Ovary (tissue), 9 donors: ENCODE data around the gene RNU4-1. TPM values are rescaled to one million over a fixed set of nuclear protein-coding genes. Genes with fewer than 3 reads are reported as not detected.

ENCODE experiments used
- DNase-seq, 5 donors: peaks; one replicate each; pipeline ENCODE4 v3.0.0-alpha.2; 2019 to 2020
- H3K27ac ChIP-seq, 2 donors: fragments of 200-600 bp; one replicate each; pipeline versions ENCODE4 v1.5.1 to v1.8.0; 2019 to 2022
- H3K27me3 ChIP-seq: fragments of 200-600 bp; one replicate; pipeline ENCODE4 v1.8.0; 2022
- H3K36me3 ChIP-seq: fragments of 200-600 bp; sonication (generic); one replicate; pipeline ENCODE4 v1.5.1; 2019
- H3K4me1 ChIP-seq: one replicate; pipeline ENCODE4 v1.8.1; 2013; ENCODE audit warnings: mild to moderate bottlenecking, moderate library complexity; ENCODE audit not compliant: insufficient read depth
- H3K4me3 ChIP-seq: fragments of 200-600 bp; sonication (generic); one replicate; pipeline ENCODE4 v1.5.1; 2017
- H3K9me3 ChIP-seq, 2 donors: fragments of 200-600 bp in 1 of 2; sonication (generic) in 1 of 2; one replicate each; pipeline versions ENCODE4 v1.5.1 to v1.8.1; 2013 to 2019; ENCODE audit warnings: mild to moderate bottlenecking in 1 of 2, moderate library complexity in 1 of 2
- EP300 ChIP-seq: sonication (generic); formaldehyde crosslinking; IDR thresholded peaks from one replicate; pipeline ENCODE4 v1.6.1; 2017; ENCODE audit warnings: antibody characterized with exemption
- POLR2A ChIP-seq: fragments of 450-650 bp; IDR thresholded peaks from one replicate; pipeline ENCODE4 v1.6.1; 2017; ENCODE audit warnings: antibody characterized with exemption, mild to moderate bottlenecking, moderate library complexity
- WGBS, 3 donors: extraction: QIAGEN DNeasy Blood & Tissue Kit in 1 of 3; methylation state at CpG; one replicate each; pipeline versions ENCODE4 v1.1.5 to v1.1.7; 2013 to 2017; 5-methylcytosine and 5-hydroxymethylcytosine counted together
- intact Hi-C, 4 donors: fragments of 100-400 bp; cut with DNase I; formaldehyde crosslinking; loops; one replicate each; pipeline versions ENCODE4 v1.11.0 to v1.15.1; 2022 to 2023
- polyA plus RNA-seq, 2 donors: library from polyadenylated mRNA; stranded (reverse); fragments of 200-250 nt in 1 of 2; fragments of 350-450 nt in 1 of 2; fragmentation: Illumina TruSeq in 1 of 2; extraction: RNeasy Lipid Tissue Mini Kit (QIAGEN cat#74804) in 1 of 2; gene quantifications; one replicate each; pipeline ENCODE4 v1.2.3, GENCODE V29; 2013 to 2014
- total RNA-seq, 7 donors: library from RNA; depleted of rRNA in 2 of 7; stranded (reverse); fragments of >200 nt in 2 of 7; fragmentation: NEBNext Ultra II Directional in 3 of 7; extraction: Animal tissue kit (Norgen Biotek cat#: 25700) in 3 of 7; gene quantifications; one replicate each; pipeline versions ENCODE4 v1.1.0 to v1.2.4, GENCODE V29; 2016 to 2023
- TF ChIP-seq, protein P1 (sequence below), 3 donors: fragments of 450-650 bp in 2 of 3; fragments of 200-600 bp in 1 of 3; IDR thresholded peaks; one replicate each; pipeline versions ENCODE4 v1.5.1 to v1.8.0; 2016 to 2022; ENCODE audit warnings: antibody characterized with exemption in 3 of 3, mild to moderate bottlenecking in 1 of 3
- donor health status: DM: no; HTN: no; CAD: no; lungs with moderate emphysema.
- donor health status: DM: no; HTN: no; CAD: no.
- donor health status: Bipolar disorder and iron deficiency.
- donor health status: DM: yes; HTN: yes; CAD: no.
- donor health status: DM: no; HTN: no; CAD: no.
- donor health status: DM: yes; HTN: yes; CAD: no.

RNU4-1 gene
- total and polyA plus RNA-seq, 9 donors, result under 0.01 to 4,499 (median 2,193) TPM; not detected in 2

DNA sequence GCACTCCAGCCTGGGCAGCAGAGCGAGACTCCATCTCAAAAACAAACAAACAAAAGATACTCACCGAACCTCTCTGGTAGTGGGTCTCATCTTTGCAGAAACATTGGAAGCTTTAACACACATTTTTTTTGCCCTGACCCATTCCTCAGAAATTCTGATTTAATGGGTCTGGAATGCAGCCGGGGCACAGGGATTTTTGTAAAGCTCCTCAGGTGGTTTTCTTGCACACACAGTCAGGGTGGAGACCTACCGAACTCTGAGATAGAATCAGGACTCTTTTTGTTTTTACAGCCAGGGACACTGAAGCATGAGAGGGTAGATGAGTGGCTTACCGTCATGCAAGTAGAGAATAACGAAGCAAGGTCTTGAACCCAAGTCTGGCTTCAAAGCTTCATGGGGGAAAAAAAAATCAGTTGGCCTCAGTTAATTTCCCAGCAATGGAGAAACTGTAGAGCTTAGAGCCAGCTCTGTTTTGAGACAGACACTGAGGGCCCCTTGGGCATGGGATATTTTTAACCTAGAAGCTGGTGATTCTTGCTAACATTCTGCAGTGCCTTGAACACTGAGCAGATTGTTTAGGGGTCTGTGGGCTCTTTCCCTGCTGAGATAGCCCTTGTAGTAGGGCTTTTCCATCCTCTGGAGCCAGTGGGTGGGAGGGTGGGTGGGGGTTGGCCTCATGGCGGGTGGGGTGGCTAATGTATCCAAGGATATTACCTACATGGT is 6.1 kb downstream of the RNU4-1 start:
- intact Hi-C loops, result no loop called here
- Histone ChIP-seq H3K4me3 (no peak overlapping the region), H3K4me1 (peaks cover 4% of the 10 kb centered on the region), H3K27me3 (no peaks in the 10 kb centered on the region), H3K9me3 (no peaks in the 10 kb centered on the region), H3K27ac (no peak overlapping the region), H3K36me3 (no peaks in the 10 kb centered on the region)
- WGBS, 3 donors, result 37 to 55% (median 48%) methylated on average over 7 of the region's 7 CpGs
- no peak for DNase-seq
- TF ChIP-seq POLR2A (no peak), EP300 (no peak)
- TF ChIP-seq, protein P1, sequence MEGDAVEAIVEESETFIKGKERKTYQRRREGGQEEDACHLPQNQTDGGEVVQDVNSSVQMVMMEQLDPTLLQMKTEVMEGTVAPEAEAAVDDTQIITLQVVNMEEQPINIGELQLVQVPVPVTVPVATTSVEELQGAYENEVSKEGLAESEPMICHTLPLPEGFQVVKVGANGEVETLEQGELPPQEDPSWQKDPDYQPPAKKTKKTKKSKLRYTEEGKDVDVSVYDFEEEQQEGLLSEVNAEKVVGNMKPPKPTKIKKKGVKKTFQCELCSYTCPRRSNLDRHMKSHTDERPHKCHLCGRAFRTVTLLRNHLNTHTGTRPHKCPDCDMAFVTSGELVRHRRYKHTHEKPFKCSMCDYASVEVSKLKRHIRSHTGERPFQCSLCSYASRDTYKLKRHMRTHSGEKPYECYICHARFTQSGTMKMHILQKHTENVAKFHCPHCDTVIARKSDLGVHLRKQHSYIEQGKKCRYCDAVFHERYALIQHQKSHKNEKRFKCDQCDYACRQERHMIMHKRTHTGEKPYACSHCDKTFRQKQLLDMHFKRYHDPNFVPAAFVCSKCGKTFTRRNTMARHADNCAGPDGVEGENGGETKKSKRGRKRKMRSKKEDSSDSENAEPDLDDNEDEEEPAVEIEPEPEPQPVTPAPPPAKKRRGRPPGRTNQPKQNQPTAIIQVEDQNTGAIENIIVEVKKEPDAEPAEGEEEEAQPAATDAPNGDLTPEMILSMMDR (IDR thresholded peaks at IDR 0.05), result no peak

DNA sequence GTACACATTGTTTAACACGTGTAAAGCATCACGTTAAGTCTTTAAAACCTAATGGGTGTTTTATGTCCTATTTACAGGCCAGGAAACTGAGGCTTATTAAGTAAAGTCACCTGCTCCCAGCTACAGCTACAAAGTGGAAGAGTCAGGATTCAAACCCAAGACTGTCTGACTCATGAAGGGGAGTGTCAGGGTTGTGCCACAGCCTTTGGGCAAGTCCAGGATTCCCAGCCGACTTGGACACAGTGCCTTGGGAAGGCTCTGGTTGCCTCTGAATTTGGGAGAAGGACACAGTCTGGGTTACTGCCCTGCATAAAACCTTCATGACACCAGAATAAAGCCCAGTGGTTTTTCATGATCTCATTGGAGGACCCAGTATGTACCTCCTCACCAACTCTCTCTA is 8.7 kb downstream of the RNU4-1 start:
- Histone ChIP-seq H3K36me3 (no peaks in the 10 kb centered on the region), H3K4me3 (no peak overlapping the region), H3K27me3 (no peaks in the 10 kb centered on the region), H3K9me3 (no peaks in the 10 kb centered on the region), H3K4me1 (peaks cover 1% of the 10 kb centered on the region), H3K27ac (no peak overlapping the region)
- DNase-seq, result no peak
- intact Hi-C loops, result no loop called here
- WGBS, 3 donors, result 57 to 73% (median 59%) methylated on average over 3 of the region's 3 CpGs
- TF ChIP-seq POLR2A (no peak), EP300 (no peak)
- TF ChIP-seq, protein P1 (IDR thresholded peaks at IDR 0.05), result no peak

DNA sequence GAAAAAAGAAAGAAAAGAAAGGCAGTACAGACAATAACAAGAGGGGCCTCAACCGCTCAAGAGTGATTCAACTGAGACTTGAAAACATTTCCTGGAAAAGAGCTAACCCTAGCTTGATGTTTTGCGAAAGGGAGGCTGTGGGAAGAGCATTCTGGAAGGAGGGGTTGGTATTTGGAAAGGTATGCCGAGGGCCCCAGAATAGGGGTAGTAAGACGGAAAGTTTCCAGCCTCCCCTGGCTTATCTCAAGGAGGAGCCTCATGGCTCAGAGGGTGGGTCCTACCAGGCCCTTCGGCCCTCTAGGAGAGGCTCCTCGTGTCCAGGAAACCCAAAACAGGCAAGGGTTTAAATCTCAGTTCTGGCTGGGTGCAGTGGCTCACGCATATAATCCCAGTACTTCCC is 9.7 kb downstream of the RNU4-1 start:
- Histone ChIP-seq H3K27me3 (no peaks in the 10 kb centered on the region), H3K9me3 (no peaks in the 10 kb centered on the region), H3K4me1 (peaks cover 1% of the 10 kb centered on the region), H3K36me3 (no peaks in the 10 kb centered on the region), H3K4me3 (no peak overlapping the region), H3K27ac (no peak overlapping the region)
- TF ChIP-seq POLR2A, result no peak
- no peak for TF ChIP-seq EP300
- TF ChIP-seq, protein P1 (IDR thresholded peaks at IDR 0.05), result no peak
- intact Hi-C loops, result no loop called here
- no peak for DNase-seq
- 51 to 58% (median 51%) methylated on average over 7 of the region's 7 CpGs for WGBS, 3 donors

DNA sequence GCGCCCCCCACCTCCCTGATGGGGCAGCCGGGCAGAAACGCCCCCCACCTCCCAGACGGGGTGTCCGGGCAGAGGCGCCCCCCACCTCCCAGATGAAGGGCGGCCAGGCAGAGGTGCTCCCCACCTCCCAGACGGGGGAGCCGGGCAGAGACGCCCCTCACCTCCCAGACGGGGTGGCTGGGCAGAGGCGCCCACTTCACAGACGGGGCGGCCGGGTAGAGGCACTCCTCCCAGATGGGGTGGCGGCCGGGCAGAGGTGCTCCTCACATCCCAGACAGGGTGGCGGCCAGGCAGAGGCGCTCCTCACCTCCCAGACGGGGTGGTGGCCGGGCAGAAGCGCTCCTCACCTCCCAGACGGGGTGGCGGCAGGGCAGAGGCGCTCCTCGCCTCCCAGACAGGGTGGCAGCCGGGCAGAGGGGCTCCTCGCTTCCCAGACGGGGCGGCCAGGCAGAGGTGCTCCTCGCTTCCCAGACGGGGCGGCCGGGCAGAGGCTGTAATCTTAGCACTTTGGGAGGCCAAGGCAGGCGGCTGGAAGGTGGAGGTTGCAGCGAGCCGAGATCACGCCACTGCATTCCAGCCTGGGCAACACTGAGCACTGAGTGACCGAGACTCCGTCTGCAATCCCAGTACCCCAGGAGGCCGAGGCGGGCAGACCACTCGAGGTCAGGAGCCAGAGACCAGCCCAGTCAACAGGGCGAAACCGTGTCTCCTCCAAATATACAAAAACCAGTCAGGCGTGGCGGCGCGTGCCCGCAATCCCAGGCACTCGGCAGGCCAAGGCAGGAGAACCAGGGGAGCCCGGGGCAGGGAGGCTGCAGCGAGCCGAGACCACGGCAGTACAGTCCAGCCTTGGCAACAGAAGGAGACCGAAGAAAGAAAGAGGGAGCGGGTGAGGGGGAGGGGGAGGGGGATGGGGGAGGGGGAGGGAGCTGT is 14.6 kb downstream of the RNU4-1 start:
- WGBS, 3 donors, result 94 to 95% (median 94%) methylated on average over 46 to 55 of the region's 57 CpGs
- H3K27ac ChIP-seq, result no peak overlapping the region
- peaks cover 1% of the 10 kb centered on the region for H3K4me1 ChIP-seq
- no peak overlapping the region for H3K4me3 ChIP-seq
- DNase-seq, result no peak
- TF ChIP-seq EP300 (no peak), POLR2A (no peak)
- TF ChIP-seq, protein P1 (IDR thresholded peaks at IDR 0.05), result no peak
- no peaks in the 10 kb centered on the region for H3K36me3 ChIP-seq
- no peaks in the 10 kb centered on the region for H3K27me3 ChIP-seq
- intact Hi-C loops, result no loop called here
- H3K9me3 ChIP-seq, result no peaks in the 10 kb centered on the region
